Fibroblast of skin of left quadriceps (primary cell): ENCODE measurements around the gene ADD1.
"Not testable (repeated sequence)": the region's sequence is repeated elsewhere in the genome, so short reads cannot be mapped to it uniquely, and the experiment has no call there.

Source experiments
- DNase-seq, 2 experiments: peaks; one replicate each; pipeline ENCODE4 v3.0.0-alpha.2; 2013; ENCODE audit warnings: low read depth in 2 of 2

ADD1 gene

DNA sequence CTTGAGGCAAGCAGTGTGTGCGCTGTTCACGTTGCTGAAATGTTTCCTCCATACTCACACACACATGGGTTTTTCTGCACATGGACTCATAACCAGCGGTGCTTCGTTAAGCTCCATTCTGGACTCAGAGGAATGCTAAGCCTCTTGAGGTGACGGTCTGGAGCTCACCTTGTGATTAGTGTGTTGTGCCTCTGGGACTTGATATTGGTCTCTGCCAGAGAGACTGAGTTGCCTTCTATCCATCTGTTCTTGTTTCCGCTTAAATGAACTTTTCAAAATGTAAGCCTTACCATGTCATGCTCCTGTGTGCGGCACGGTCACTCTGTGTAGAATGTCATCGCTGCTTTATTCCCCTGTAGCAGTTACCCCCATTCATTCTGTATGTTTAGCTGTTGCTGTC lies 42.5 kb downstream of the ADD1 start:
- no peak for DNase-seq

DNA sequence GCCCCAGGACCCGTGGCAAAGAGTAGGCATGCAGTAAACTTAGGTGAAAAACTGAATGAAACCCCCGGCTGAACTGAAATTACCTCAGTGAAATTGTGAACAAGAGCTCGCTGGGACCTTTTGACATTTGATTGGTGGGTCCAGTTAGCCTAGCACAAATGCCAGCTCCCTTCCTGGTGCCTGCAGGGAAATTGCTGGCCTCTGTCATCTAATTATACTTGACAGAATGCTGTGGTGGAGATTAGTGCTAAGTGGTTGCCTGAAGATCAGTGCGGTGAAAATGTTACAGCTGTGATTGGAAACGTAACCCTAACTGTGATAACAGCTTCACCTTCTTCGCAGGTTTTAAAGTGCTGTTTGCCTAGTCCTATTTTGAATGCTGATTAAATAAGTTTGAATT lies 43.0 kb downstream of the ADD1 start:
- no peak for DNase-seq

DNA sequence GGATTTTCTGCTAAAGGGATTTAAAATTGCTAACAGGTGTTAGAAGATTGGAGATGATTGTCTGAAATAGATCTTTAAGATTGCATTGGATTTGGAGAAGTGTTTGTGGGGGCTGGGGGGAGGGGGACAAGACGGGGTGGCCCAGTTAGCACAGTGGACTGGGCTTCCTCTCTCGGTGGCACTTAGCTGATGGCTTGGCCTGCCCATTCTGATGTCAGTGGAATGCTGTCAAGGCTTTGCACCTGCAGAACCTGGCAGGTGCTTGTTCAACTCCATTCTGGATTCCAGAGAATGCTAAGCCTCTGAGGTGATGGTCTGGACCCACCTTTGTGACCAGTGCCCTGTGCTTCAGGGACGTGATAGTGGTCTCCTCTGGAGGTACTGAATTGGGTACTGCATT lies 43.7 kb downstream of the ADD1 start:
- DNase-seq, result no peak

DNA sequence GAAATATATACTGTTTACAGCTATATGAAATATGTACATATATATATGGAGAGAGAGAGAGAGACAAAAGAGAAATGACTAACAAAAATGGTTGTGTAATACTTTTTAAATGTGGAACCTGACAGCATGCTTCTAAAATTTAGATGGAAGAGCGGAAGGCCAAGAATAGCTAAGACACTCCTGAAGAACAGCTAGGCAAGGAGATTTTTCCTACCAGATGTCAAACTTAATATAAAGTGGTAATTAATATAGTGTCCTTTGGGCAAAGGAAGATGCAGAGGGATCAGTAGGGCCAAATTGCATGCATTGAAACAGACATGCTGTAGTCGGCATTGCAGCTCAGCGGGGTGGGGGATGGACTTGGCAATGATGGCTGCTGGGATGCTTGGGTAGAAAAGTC lies 45.2 kb downstream of the ADD1 start:
- no peak for DNase-seq

DNA sequence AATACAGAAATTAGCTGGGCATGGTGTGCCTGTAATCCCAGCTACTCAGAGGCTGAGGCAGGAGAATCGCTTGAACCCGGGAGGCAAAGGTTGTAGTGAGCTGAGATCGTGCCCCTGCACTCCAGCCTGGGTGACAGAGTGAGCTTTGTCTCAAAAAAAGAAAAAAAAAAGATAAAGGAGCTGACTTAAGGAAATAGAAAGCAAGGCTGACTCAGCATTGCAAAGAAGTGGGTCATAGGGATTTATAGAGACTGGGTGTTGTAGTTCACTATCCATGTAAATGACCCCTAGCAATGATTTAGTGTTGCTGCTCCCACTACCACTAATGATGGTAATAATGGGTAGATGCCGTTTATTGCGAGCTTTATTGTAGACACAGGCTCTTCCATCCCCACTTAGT lies 47.6 kb downstream of the ADD1 start:
- DNase-seq, result no peak

DNA sequence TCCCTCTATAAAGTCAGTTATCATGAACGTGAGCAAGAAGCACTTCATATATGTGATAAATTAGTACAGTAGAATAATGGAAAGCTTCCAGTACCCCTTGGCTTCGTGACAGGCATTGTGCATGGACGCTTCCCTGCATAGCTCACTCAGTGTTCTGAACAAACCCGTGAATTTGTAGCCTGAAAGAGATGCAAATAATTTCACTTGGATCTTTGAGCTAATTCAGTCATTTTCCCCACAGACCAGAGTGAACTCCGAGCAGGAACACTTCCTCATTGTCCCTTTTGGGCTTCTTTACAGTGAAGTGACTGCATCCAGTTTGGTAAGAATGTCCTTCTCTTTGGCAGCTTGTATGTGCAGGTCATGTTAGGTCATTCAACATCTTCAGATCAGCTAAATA lies 50.1 kb downstream of the ADD1 start:
- DNase-seq, result no peak

DNA sequence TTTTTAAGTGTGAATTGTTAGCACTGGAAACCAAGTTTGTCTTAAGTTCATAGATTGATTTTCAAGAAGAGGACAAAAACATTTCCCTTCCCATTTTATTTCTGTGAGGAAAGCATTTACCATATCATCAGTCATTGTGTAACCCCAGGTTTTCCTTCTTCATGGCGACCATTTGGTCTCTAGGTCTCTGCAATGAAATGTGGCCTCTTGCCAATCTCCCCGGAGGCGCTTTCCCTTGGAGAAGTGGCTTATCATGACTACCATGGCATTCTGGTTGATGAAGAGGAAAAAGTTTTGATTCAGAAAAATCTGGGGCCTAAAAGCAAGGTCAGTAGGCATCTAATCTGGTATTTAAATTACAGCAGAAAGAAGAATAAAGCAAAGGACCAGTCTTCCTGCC lies 54.4 kb downstream of the ADD1 start:
- no peak for DNase-seq

DNA sequence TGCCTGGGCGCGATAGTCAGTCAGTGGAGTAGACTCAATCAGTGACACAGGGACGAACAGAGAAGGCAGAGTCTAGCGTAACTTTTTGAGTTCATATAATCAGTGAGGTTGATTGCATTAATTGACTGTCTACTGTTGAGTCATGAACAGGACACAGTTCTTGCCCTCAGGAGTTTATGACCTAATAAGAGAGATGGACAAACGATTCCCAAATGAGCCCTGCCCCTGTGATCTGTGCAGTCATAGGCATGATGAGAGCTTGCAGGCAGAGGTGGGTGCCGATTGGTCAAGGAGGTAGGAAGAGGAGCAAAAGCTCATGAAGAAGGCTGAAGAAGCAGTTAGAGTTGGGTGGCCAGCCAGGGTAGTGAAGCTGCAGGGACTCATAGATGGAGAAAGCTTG lies 57.1 kb downstream of the ADD1 start:
- DNase-seq, result no peak

DNA sequence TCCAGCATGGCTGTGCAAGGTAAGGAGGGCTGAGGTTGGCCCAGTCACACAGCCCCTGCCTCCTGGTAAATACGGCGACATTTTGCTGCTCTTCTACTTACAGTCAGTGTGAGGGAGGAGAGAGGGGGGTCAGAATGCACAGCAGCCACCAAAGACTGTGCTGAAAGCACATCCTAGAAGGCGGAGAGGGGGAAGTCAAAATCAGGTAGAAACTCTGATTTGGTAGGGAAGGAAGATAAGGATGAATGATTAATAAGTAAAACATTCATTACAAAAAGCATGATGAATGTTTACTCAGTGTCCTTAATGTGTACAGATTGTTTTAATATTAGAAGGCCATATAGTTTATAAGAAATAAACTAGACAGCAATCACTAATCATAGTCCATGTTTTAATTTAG lies 57.5 kb downstream of the ADD1 start:
- DNase-seq, result no peak

DNA sequence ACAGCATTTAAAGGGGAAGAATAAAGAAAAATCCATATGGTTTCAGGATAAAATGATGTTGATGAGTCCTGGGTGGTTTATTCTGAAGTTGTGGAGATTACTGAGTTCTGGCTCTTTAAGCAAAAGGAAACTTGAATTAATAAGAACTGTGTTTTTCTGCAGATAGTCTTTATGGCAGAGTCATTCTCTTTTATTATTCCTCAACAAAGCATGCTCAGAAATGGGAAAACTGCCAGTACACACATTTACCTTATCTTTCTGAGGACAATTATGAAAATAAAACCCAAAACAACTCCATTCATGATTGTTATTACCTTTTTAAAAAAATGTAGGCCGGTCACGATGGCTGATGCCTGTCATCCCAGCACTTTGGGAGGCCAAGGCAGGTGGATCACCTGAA lies 58.5 kb downstream of the ADD1 start:
- DNase-seq, result no peak

DNA sequence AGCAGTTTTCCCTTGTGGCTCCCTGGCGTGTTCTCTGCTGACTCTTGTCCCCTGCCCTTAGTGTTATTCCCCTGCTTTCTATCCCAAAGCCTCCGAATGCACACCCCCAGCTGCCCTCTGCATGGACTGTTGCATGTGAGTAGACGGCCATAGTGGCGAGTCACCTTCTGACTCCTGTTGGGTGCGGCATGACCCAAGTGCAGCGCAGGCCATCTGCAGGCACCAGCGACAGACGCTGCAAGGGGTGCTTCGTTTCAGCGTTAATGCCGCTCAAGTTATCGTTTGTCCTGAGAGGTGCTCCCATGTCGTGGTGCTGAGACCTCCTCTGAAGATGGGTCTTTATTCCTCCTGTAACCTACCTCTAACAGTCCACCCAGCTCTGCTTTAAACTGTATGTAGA lies 61.9 kb downstream of the ADD1 start:
- DNase-seq, result no peak

DNA sequence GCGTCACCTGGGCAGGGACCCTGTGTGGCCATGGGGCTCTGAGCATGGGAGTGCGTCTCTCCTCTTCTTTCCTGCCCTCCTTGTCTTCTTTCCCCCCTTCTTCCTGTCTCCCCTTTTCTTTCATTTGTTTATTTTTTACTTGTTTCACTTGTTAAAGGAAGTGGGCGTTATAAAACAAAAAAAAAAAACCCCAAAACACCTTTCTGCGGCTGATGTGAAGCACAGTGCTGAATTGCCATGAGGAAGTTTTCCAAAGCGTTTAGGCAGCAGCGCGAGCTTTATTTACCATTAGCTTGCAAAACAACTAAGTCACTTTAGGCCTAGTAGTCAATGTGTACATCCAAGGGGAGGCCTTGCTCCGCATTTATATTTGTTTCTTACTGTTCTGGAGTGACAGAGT lies 62.6 kb downstream of the ADD1 start:
- DNase-seq, result no peak

DNA sequence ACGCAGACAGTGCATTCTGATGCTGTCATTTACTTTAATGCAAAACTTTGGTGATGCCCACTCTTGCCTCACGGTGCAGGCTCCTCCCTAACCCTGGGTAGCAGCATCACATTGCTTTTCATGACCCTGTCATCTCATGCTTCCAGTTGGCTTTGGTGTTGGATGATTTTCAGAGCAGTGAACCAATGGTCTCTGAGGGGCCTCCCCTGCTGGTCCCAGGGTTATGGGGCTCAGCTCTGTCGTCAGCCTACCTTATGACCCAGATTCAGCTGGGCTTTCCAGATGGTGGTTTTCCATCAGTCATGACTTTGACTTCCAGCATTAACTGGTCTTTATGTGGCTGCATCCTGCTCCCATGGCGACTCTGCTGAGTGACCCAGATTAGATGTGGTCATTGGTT lies 63.6 kb downstream of the ADD1 start:
- DNase-seq, result no peak

DNA sequence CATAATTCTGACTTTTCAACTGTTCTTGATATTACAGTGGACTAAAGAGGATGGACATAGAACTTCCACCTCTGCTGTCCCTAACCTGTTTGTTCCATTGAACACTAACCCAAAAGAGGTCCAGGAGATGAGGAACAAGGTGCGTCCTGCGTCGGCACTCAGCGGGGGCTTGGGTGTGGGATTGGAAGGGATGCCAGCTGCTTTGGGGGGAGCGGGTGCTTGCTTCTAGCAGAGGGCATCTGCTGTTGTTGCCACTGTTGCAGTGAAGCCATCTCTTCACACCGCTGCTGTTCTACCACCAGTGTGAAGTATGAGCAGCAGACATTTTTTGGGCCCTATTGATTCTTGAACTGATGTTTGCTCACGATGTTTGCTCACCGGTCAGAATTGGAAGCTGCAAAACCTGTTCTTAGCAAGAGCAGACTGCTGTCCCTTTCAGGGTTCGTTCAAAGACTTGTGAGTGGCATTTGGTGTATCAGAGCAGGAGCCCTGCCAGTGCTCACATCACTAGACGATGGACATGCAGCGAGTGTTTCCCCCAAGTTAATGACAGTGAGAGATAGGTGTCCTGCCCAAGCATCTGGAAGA lies 64.2 kb downstream of the ADD1 start:
- DNase-seq, result no peak

DNA sequence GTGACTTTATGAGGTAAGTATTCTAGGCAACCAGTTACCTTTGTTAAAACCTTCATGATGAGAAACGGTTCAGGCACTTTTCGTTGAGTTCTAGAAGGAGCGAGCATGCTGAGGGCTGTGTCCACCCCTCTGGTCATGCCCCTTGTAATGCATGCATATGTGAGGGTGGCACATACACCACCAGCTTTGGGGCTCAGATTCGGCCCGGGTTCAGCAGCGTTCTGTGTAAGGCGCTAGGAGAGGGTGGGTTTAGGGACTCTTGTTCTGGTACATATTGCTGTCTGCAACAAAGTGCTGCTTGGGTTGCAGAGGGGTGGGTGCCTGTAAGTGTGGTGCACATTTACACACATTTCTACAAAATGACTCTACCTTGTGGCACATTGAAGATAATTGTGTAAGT lies 65.0 kb downstream of the ADD1 start:
- no peak for DNase-seq

DNA sequence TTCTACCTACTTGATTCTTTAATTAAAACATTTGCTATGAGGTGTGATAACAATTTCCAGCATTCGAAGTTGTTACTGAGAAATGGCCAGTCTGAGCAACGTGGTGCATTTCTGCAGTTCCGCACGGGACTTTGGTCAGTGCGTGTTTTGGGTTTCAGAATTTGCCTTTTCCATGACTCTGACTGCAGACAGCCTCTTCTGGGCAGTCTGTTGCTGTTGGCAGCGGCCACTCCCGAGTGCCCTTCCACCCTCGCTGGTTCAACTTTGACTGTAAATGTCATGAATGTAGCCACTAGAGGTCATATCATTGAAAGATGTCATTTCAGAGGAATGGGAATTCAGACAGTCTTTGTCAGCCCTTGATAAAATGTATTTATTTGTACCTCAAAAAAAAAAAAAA lies 65.9 kb downstream of the ADD1 start:
- no peak for DNase-seq

DNA sequence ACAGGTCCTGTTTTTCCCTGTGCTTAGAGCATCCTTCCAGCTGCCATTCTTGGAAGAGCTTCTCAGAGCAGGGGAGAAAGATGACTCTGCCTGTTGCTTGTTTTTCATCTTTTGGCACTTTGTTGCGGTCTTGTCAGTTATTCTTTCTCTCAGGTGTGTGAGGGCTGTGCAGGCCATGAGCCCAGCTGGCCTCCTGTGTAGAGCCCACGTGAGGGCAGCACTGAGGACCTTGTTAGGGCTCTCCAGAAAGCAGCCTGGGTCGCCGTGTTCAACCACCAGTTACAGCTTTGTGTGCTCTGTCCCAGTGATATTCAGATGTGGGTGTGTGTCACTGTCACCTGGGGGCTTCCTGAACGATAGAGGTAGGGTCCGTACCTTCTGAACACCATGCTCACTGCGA lies 66.8 kb downstream of the ADD1 start:
- no peak for DNase-seq

DNA sequence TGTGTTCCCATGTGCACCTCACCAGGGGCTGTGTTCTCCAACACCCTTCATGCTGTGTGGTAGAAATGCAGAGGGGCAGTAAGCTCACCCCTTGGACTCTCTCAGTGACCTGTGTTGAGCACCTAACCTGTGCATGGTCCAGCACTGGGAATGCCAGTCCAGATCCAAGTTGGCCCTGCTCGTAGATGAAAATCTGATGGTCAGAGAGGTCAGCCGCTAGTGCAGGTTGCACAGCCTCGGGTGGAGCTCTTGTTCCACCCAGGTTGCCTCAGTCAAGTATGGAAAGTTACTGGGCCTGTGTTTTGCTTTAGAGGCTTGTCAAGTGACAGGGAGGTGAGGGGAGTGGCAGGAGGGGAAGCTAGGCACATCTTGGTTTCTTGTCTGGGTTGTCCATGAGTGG lies 68.2 kb downstream of the ADD1 start:
- DNase-seq, result no peak

DNA sequence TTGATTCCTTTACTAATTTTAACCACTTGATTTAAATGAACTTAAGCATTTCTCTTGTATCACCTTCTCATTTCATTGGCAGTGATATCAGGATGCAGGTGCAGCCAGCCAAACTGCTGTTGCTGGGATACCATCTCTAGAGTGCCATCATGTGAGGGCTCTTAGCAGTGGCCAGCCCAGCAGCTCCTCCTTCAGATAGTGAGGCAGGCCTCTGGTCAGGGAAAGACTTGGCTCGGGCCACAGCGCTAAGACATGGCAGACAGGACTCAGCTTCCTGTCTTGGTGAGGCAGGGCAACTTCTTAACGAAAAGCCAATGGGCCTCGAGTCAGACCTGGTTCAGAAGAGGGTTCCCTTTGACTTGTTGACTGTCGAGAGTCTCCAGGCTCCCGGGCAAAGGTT lies 69.5 kb downstream of the ADD1 start:
- DNase-seq, result no peak

DNA sequence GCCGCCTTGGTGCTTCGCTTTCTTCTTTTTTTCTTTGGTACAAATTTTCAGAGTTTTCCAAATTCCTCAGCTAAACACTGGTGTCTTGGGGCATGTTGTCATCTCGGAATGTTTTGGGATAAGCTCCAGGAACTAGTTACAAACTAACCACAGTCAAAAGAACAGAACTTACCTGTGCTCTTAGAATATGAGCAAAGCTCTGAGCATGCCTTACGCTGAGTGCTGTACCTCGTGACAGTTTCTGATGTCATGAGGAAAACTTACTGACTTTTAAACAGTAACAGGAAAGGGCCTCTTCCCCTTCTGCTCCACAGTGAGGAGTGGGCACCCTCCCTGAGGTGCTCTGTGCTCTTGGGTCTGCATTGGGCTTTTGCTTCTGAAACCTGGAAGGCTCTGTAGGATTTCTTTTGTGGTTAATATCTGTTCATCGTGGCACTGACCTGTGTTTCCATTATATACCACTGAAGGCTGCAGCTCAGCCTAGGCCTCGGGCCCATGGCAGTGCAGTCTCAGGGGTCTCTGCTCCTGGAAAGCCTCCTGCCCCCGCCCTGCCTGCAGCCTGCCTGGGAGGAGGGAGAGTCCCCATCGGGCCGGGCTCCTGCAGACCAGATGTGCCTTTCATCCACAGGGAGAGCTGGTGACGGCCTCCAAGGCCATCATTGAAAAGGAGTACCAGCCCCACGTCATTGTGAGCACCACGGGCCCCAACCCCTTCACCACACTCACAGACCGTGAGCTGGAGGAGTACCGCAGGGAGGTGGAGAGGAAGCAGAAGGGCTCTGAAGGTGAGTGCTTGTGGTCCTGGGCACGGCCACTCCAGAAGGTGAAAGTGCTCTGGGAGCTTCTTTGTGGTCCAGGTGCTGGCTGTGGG lies 70.8 kb downstream of the ADD1 start:
- DNase-seq, result no peak

DNA sequence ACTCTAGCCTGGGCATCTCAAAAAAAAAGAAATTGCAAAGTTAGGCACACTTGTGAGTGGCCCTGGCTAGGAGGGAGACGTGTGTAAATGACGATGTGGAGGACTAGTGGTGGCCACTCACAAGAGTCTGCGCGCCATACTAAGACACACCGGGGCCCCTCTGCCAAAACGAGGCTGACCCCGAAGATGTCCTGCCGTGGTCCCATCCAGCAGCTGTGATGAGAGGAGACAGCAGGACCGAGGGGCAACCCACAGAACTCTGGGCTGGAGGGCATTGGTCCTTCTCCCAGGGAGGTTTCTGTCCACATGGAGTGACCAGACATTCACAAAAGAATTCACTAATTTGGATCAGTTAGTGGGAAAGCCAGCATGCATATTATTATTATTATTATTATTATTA lies 72.1 kb downstream of the ADD1 start:
- no peak for DNase-seq

DNA sequence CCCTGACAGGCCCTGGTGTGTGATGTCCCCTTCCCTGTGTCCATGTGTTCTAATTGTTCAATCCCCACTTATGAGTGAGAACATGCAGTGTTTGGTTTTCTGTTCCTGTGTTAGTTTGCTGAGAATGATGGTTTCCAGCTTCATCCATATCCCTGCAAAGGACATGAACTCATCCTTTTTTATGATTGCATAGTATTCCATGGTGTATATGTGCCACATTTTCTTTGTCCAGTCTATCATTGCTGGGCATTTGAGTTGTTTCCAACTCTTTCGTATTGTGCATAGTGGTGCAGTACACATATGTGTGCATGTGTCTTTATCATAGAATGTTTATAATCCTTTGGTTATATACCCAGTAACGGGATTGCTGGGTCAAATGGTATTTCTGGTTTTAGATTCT lies 73.1 kb downstream of the ADD1 start:
- not testable (repeated sequence) for DNase-seq

DNA sequence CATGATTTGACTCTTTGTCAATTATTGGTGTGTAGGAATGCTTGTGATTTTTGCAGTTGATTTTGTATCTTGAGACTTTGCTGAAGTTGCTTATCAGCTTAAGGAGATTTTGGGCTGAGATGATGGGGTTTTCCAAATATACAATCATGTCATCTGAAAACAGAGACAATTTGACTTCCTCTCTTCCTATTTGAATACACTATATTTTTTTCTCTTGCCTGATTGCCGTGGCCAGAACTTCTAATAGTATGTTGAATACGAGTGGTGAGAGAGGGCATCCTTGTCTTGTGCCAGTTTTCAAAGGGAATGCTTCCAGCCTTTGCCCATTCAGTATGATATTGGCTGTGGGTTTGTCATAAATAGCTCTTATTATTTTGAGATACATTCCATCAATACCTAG lies 74.7 kb downstream of the ADD1 start:
- not testable (repeated sequence) for DNase-seq

DNA sequence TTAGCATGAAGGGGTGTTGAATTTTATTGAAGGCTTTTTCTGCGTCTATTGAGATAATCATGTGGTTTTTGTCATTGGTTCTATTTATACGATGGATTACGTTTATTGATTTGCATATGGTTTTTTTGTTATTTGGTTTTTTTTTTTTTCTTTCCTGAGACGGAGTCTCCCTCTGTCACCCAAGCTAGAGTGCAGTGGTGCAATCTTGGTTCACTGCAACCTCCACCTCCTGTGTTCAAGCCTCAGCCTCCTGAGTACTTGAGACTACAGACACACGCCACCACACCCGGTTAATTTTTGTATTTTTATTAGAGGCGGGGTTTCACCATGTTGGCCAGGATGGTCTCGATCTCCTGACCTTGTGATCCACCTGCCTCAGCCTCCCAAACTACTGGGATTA lies 75.1 kb downstream of the ADD1 start:
- DNase-seq, result not testable (repeated sequence)
